GM21723 (cell line): ENCODE data around the gene SUPT4H1.

Experiments used
- ATAC-seq: cut with Tn5 transposase; IDR thresholded peaks from one replicate; pipeline ENCODE4 v1.9.1; 2021; ENCODE audit warnings: mild to moderate bottlenecking, moderate library complexity; ENCODE audit not compliant: unreplicated experiment

SUPT4H1 gene

DNA sequence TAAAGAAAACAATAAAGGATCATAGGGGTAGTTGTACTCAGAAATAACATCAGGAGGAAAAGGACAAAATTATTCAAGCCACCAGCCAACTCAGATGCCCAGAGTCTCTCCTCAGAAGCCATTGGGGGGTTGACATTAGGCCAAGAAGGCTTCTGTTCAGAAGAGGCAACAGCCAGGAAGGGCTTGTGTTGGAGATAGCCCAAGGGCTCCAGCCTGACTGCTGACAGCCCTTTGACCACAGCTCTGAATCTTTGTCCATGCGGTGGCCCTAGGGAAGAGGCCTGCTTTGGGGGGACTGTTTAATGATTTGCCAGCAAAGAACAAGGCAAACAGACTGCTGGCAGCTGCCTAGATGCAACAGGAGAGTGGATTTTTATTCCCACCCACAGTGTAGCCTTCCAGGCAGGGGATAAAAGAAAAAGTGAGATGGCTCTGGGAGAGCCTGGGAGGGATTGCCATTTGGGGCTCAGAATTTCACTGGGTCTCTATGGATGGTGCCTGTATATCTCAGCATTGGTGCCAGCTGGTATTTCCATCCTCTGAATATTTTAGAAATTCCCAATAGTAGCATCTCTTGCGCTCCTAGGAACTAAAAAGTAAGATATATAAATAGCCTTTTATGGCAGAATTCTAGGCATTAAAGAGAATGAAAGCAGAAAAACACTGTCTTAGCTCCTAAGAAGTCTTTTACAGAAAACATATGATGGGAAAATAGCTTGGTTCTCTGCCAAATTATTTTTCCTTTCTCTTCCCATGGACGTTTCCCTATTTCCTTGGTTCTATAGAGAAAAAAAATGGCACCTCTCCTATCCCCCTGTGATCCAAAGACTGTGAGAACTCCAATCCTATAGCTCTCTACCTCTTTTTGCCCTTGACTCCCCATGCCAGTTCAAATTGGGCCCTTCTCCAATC lies 29.4 kb upstream of the SUPT4H1 start:
- no peak for ATAC-seq

DNA sequence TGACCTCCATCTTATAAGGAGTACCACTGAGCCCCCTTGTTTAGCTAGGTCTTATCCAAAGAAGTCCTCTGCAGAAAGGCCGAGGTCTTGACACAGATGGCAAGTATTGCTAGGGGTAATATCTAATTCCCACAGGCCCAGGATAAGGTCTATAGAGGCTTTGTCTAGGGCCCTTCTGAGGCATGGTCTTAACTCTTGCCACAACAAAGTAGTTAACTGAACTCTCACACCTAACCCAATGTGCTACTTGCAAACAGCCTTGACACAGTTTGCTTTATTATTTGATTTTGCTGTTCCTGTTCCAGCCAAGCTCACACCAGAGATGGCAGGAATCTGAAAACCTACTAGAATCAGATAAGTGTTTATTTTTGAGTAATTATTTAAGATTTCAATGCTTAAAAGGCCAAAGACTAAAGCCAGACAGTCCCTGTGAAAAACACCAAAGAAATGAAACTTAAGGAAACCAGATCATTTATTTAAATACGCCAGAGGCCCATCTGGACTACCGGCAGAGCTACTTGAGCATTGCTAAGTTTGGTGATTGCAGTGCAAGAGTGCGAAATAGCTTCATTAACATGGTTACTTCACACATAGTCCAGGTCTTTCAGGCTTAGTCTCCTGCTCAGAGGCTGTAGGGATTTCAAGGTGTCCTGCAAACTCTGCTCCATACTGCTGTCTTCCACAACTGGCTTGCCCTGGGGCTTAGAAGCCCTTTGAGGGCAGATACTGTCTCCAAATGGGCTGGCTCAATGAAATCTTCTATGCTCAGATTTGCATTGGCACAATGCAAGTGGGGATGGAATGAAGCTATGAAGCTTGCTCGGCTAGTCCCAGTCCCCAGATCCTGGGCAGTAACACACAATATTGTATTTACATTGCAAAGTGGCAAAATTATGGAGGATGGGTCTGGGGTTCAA lies 28.5 kb upstream of the SUPT4H1 start:
- ATAC-seq: no peak

DNA sequence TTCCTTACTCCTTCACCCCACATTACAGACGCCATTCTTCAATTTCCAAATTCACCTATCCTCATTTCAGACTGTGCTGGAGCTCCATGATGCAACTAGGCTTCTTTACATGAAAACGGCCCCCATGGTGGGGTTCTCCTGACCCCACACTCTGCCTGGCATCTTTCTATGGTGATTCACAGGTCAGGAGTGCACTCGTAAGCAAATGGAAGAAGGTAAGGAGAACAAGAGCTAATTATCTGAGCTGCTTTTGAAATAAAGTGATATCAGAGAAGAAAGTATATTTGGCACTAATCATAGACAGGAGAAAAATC lies 27.5 kb upstream of the SUPT4H1 start:
- no peak for ATAC-seq

DNA sequence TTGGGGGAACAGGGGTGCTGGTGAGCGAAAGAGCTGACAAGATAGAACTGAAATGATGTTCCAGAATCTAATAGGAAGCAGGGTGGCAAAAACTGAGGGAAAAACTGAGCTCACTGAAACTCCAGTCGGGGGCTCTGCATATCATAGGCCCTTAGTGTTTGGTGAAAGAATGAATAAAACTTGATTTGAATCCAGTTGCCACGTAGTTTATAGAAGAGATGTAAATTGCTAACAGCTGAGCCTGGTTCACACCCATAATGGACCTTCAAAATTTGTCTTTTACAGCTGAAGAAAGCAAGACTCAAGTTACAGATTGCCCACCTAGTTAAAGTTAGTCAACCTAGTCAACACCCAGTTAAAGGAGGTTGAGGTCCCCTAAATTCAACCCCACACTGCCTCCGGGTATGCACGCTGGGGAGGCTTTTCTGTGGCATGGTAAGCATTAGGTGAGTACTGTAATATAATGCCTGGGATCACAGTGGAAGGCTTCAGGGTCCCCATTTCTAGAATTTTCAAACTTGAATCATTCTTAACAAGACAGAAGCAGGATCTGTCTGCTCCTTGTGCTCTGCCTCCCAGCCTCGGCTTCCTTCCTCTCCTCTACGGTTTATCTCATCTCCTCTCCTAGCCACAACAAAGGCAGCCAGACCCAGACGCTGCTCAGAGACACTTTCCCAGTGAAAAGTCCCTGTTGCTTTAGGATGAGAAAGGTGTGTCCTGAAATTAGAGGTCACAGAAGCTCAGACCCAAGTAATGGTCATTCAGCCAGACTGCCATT lies 26.9 kb upstream of the SUPT4H1 start:
- no peak for ATAC-seq

DNA sequence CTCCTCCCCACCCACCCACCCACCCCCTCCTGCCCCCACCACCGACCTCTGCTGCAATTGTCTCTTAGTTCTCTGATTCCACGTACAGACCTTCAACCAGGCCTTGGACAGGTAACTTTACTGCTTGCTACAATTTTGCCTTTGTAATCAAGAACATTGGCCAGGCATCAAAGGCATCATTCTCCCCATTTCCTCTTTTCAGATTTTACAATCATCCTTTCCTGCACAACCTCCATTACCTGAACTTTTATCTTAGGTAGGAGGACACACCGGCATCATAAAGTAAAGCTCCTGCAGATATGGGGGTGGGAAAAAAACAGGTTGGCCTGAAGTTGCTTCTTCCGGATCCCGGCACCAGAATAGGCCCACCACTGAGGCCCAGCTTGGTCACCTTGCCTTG lies 25.7 kb upstream of the SUPT4H1 start:
- ATAC-seq: no peak

DNA sequence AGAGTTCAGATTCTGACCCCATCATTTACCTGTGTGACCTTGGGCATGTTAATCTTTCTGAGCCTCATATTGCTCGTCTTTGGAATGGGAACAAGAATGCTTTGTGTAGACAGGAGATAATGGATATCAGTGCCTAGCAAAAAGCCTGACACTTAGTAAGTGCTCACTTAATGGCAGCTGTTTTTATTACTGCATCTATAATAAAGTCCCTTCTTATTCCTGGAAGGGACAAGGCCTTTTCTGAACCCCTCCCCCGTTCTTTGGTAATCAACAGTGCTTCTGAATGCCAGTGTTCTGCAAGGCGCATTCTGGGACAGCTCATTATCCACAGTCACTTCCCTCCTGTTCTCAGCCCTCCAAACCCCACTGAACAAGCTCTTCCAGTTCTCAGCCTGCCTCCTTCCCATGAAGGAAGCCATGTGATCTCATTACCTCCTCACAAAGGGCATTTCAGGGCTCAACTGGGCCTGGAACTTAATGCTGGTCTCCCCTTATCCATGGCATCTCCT lies 25.1 kb upstream of the SUPT4H1 start:
- no peak for ATAC-seq

DNA sequence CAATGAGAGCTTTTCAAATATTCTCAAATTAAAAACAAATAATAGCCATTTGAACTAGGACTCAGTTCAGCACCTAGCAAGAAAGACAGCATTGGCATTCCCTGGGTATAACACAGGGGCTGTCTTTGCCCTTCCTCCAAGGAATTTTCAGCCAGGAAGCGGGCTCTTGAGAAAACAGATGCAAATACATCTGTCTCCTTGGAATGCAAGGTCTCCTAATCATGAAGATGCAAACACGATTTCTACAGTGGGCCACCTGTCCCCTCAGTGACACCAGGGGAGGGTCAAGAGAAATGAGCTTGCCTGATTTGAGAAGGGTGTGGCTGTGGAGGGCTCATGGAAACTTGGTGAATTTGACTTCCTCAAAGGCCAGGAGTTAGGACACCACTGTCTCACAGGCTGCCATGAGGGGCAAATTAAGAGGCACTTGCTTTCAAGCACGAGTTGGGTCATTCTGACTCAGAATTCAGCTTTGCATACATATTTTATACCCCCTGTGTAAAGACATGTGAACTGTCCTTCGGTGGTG lies 24.5 kb upstream of the SUPT4H1 start:
- ATAC-seq: no peak

DNA sequence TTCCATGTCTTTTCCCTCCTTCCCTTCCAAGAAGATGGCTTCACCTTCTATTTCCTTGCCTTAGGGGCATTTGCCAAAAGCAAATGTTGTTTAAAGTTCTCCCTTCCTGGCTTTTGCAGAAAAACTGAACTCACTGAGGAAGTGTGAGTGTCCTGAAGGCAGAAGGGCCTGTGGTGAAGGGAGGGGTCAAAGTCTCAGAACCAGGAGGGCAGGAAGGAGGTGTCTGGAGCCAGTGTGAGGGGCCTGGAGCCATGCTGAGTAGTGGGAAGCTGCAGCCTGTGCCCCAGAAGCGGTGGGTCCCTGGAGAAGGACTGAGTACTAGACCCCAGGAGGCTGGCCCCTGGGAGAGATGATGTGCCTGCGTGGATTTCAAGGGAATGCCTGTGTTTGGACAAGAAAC lies 23.8 kb upstream of the SUPT4H1 start:
- no peak for ATAC-seq

DNA sequence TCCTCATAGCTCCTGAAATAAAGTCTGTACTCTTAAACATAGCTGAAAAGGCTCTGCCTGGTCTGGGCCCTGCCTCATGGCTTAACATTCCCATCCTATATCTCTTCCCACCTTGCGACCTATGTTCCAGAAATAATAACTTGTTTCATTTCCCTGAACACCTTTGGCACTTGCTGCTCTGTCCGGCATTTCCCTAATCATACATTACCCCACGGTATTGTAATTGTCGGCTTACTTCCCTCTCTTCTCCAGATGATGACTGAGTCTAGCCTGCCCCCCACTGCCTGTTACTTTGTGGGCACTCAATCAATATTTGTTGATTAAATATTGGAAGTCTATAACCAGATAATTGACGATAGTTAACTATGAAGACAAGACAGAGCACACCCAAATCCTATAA lies 23.3 kb upstream of the SUPT4H1 start:
- ATAC-seq: no peak

DNA sequence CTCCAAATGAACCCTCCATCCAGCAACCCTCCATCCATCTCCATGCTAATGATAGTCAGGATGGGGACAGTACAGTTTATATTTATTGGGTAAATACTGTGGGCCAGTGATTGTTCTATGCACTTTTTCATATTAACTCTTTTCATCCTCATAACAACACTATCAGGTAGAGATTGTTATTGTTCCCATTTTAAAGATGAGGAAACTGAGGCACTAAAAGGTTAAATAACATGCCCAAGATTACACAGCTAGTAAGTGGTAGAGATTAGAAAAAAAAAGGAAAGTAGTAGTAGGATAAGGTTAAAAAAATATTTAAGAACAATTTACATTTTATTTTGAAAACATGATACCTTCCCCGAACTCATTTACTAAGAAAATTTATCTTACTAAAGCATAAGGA lies 21.9 kb upstream of the SUPT4H1 start:
- ATAC-seq: no peak

DNA sequence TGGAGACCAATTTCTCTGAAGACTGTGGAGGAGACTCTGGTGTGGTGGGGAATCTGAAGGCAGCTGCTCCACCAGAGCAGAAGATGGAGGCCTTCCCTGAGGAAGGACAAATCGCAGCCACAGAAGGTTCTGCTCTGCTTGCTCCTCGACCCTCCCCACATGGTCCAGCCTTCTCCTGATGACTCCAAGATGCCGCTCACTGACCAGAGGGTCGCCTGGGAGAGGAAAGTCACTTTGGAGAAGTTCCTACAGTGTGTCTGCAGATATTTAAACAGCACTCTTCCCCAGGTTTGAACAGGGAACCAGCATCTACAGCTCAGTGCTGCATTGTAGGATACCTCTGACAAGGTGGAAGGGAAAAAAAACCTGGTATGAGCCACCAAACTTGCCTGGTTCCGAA lies 21.0 kb upstream of the SUPT4H1 start:
- no peak for ATAC-seq

DNA sequence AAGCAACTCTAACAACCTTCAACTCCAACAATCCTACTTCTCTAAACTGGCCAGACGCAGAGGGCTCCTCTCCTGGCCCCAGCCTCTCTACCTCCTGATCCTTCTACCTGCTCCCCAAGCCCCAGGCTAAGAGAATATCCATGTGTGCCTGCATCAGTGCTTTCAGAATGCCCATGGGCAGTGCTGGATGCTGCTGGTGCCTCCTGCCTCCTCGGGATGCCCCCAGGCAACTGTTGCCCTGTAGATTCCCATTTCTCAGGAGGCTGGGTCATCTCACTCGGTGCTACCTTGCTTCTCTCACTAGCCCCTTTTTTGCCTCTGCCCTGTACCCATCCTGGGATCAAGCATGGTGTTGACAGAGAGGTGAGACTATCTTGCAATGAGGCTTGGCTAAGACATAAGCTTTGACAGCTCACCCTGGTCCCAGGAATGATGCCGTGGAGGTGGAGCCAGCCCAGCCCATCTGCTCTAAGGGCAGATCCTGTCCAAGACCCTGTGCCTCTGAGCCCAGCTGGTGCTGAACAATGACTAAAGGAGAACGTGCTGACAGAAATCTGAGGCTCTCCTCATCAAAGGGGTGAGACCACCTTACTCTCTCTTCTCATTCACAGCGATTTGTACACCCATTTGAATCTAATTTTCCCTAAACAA lies 19.4 kb upstream of the SUPT4H1 start:
- no peak for ATAC-seq

DNA sequence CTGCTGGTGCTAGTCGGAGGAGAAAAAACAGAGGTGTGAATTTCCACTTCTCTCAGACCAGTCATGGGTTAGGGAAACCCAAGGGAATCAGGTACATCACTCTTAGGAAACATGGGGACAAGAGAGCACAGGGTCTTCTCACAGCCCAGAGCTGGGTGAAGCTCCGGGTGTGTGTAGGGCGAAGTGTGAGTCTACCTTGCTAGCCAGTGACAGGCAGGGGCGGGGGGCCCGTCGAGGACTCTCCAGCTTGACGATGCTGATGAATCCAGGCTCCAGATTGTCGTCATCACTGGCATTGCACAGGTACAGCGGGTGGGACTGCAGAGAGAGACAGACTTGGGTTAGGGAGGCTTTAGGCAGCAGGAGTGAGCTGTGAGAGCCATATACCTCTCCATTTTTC lies 18.7 kb upstream of the SUPT4H1 start:
- ATAC-seq: no peak

DNA sequence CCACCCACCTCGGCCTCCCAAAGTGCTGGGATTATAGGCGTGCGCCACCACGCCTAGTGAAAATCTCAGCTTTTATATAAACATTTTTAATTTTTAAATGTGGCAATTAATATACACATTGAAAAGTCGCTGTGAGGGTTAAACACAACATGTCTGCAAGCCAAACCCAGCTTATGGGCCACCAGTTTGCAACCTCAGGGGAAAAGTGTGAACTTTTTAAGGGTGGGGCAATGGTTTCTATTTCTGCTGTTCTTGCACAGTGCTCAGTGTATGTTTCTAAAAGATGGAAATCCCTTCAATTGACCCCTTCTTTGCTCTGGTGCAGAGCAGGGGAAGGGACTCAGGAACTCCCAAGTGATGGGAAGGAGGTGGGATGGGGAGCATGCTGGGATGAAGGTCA lies 18.3 kb upstream of the SUPT4H1 start:
- no peak for ATAC-seq

DNA sequence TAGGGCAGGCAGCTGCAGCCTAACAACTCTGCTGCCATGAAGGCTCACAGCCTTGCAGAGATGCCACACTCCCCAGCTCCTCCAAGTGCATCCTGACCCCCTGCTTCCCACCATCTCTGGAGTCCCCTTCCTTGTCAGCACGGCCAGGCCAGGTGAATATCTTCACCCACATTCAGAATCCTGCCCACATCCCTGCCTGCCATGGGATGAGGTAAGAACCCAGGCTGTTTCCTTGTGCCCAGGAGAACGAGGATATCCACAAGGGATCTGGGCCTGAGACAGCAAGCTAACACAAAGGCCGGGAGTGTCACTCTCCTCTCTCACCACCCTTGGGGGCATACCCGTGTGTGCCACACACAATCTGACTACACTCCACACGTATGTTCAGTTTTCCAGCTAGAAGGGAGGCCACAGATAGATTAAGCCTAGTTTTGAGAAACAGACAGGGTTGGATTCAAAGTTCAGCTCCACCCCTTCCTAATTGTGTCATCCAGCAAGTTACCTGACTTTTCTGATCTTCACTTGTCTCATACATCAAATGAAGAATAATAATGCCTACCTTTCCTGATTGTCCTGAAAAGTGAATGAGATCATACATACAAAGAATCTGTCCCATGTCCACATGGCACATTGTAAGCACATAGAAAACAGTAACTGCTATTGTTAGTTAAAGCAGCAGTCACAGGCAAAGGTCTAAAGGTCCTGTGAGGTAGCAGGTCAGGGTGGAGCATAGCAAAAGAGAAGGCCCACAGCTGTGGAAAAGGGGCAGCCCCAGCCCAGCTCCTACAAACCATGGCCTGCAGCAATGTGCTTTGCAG lies 17.4 kb upstream of the SUPT4H1 start:
- no peak for ATAC-seq

DNA sequence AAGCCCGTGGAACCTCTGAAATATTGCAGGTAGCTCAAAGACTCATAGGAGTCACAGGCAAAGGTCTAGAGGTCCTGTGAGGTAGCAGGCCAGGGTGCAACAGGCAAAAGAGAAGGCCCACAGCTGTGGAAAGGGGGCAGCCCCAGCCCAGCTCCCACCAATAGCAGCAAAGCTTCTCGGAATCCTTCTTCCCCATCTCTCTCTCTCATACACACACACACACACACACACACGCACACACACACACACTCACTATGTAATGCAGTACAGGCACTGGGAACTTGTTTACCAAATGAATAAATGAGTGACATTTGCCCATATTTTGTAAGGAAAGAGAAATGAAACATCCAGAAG lies 16.8 kb upstream of the SUPT4H1 start:
- ATAC-seq: no peak

DNA sequence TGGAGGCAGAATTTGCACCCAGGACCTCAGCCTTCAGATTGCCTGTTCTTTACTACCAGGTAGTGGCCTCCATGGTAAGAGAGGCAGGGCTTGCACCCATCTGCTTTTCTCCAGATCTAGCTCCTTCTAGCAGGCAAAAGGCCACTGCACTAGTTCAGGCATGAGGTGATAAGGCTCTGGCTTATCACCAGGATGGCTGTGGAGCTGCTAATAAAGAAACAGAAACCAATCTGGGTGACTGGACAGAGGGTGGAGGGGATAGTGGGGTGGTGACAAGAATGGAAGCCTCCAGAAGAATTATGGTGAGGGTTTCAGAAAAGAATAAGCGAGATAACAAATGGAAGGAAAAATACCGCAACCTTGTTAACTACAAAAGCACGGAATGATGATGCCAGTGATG lies 15.5 kb upstream of the SUPT4H1 start:
- no peak for ATAC-seq

DNA sequence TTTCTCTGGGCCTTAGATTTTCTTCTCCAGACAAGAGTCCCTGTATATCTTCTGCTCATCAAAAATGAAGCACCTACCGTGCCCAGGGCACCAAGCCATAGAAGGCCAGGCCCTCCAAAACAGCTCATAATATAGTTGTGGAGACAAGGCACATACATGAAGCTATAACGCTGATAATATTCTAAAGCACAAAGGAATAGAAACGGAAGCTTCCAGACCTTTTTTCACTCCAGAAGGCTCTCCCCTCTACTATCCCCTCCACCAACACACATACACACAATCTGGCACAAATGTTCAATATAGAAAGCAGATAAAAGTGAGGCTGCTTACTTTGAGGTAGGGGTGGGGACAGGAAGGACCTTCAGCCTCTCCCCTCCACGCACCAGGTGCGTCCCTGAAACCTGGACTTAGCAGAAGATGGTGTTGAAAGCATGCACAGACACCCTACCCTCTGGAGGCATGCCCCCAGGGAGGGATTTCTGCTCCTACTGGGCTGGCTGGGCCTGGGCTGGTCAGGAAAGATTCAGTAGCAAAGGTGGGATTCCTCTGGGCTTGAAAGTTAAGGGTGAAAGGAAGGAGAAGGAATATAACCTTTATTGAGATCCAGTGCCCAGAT lies 14.1 kb upstream of the SUPT4H1 start:
- ATAC-seq: no peak
